Colonic mucosa (tissue), 4 donors: ENCODE results near the gene ACOT7. TPM values are rescaled to one million over a fixed set of nuclear protein-coding genes. Genes with fewer than 3 reads are reported as not detected.

Experiments
- DNase-seq: peaks from one replicate; pipeline ENCODE4 v3.0.0-alpha.2; 2020
- H3K27ac ChIP-seq: fragments of 200-600 bp; one replicate; pipeline ENCODE4 v1.8.0; 2021
- H3K27me3 ChIP-seq: fragments of 200-600 bp; one replicate; pipeline ENCODE4 v1.8.0; 2021
- H3K36me3 ChIP-seq: fragments of 200-600 bp; one replicate; pipeline ENCODE4 v1.8.0; 2021
- H3K4me1 ChIP-seq: fragments of 200-600 bp; one replicate; pipeline ENCODE4 v1.8.0; 2021; ENCODE audit warnings: mild to moderate bottlenecking
- H3K4me3 ChIP-seq: fragments of 200-600 bp; one replicate; pipeline ENCODE4 v1.8.0; 2021
- H3K9ac ChIP-seq, 2 donors: one replicate each; pipeline ENCODE4 v1.7.0; 2013; ENCODE audit warnings: control low read depth in 2 of 2, low read depth in 2 of 2, low read length in 2 of 2
- H3K9me3 ChIP-seq: fragments of 200-600 bp; one replicate; pipeline ENCODE4 v1.8.0; 2021
- CTCF ChIP-seq: fragments of 200-600 bp; IDR thresholded peaks from one replicate; pipeline ENCODE4 v1.8.0; 2022; ENCODE audit warnings: antibody characterized with exemption, mild to moderate bottlenecking
- intact Hi-C: fragments of 100-400 bp; cut with DNase I; formaldehyde crosslinking; loops from one replicate; pipeline ENCODE4 v1.14.1; 2022
- total RNA-seq, 2 donors: library from RNA; stranded (reverse); fragmentation: NEBNext Ultra II Directional in 1 of 2; extraction: Animal tissue kit (Norgen Biotek cat#: 25700) in 1 of 2; gene quantifications; one replicate each; pipeline ENCODE4 v1.2.1, GENCODE V29; 2021
- donor health status: healthy.
- donor health status: DM: no; HTN: no; CAD: no.
- donor health status: DM: no; HTN: no; CAD: no.

Gene ACOT7
- total RNA-seq, 2 donors from 2014 or later: 48.7 to 125 TPM

GRCh38 chr1:6251681-6252373, 141.7 kb downstream of the ACOT7 start:
- Histone ChIP-seq H3K27me3 (peaks cover 16% of the 10 kb centered on the region), H3K27ac (no peak overlapping the region), H3K4me3 (no peak overlapping the region), H3K9ac (no peak overlapping the region), H3K4me1 (peaks cover 3% of the 10 kb centered on the region), H3K9me3 (no peaks in the 10 kb centered on the region), H3K36me3 (no peaks in the 10 kb centered on the region)
- no peak for DNase-seq
- no peak for TF ChIP-seq CTCF
- intact Hi-C loops: no loop called here

GRCh38 chr1:6251233-6251632, 142.3 kb downstream of the ACOT7 start:
- intact Hi-C loops: no loop called here
- peaks cover 20% of the 10 kb centered on the region for H3K27me3 ChIP-seq

GRCh38 chr1:6249739-6250689, 143.6 kb downstream of the ACOT7 start:
- no peak overlapping the region for H3K4me3 ChIP-seq
- no peak overlapping the region for H3K9ac ChIP-seq
- no peak for DNase-seq

More at GRCh38 chr1:6251233-6251632, 142.3 kb downstream of the ACOT7 start:
- no peak overlapping the region for H3K27ac ChIP-seq
- H3K9me3 ChIP-seq: no peaks in the 10 kb centered on the region
- peaks cover 6% of the 10 kb centered on the region for H3K4me1 ChIP-seq
- no peak overlapping the region for H3K9ac ChIP-seq
- no peak for DNase-seq
- H3K4me3 ChIP-seq: no peak overlapping the region
- TF ChIP-seq CTCF: no peak
- no peaks in the 10 kb centered on the region for H3K36me3 ChIP-seq

GRCh38 chr1:6248932-6249738, 144.4 kb downstream of the ACOT7 start:
- TF ChIP-seq CTCF: no peak
- H3K27me3 ChIP-seq: peaks cover 38% of the 10 kb centered on the region
- H3K27ac ChIP-seq: no peak overlapping the region
- no peaks in the 10 kb centered on the region for H3K9me3 ChIP-seq
- peak overlapping the region in 1 of 2 donors; percentile 12 for H3K9ac ChIP-seq
- DNase-seq: peak; percentile 46
- peaks cover 17% of the 10 kb centered on the region for H3K4me1 ChIP-seq
- H3K36me3 ChIP-seq: no peaks in the 10 kb centered on the region
- peak overlapping the region; percentile 7 for H3K4me3 ChIP-seq
- intact Hi-C loops: loop anchor here (5.0 kb wide), 2 partner anchors 33 to 158 kb away; no protein-coding TSS in a partner anchor

More at GRCh38 chr1:6249739-6250689, 143.6 kb downstream of the ACOT7 start:
- no peaks in the 10 kb centered on the region for H3K9me3 ChIP-seq
- TF ChIP-seq CTCF: no peak
- peaks cover 32% of the 10 kb centered on the region for H3K27me3 ChIP-seq
- peaks cover 17% of the 10 kb centered on the region for H3K4me1 ChIP-seq
- H3K27ac ChIP-seq: no peak overlapping the region
- H3K36me3 ChIP-seq: no peaks in the 10 kb centered on the region
- intact Hi-C loops: loop anchor here (5.0 kb wide), 2 partner anchors 32 to 157 kb away; no protein-coding TSS in a partner anchor
